DND-41 (cell line): ENCODE results near the gene SEC24A.

Source experiments
- EZH2 ChIP-seq: IDR thresholded peaks from 3 replicates; pipeline ENCODE4 v1.6.1; 2012; ENCODE audit warnings: borderline replicate concordance, low read depth, mild to moderate bottlenecking, moderate library complexity, low read length, inconsistent platforms; ENCODE audit not compliant: severe bottlenecking
- TF ChIP-seq, protein P1 (sequence below): IDR thresholded peaks from 2 replicates; pipeline ENCODE4 v1.5.1; 2012; ENCODE audit warnings: borderline replicate concordance, low read length, moderate library complexity, mild to moderate bottlenecking; ENCODE audit not compliant: poor library complexity, severe bottlenecking; ENCODE audit errors: extremely low read depth

DNA sequence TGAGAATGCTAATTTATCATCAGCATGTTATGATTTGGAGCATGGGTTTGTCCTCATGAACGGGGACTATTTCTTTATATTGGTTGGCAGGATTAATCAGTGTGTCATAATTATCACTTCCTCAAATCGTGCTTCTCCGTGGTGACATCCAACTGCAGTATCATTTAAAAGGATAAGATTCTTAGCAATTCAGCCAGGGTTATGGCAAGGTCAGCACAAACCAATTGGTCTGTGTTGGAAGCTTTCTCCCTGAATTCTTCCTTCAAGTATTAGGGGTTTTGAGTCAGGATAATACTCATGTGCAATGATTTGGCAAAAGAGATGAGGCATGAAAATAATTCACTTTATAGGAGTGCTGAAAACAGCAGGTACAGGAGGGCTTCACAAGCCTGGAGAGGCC, 84.2 kb downstream of the SEC24A start:
- TF ChIP-seq, protein P1, sequence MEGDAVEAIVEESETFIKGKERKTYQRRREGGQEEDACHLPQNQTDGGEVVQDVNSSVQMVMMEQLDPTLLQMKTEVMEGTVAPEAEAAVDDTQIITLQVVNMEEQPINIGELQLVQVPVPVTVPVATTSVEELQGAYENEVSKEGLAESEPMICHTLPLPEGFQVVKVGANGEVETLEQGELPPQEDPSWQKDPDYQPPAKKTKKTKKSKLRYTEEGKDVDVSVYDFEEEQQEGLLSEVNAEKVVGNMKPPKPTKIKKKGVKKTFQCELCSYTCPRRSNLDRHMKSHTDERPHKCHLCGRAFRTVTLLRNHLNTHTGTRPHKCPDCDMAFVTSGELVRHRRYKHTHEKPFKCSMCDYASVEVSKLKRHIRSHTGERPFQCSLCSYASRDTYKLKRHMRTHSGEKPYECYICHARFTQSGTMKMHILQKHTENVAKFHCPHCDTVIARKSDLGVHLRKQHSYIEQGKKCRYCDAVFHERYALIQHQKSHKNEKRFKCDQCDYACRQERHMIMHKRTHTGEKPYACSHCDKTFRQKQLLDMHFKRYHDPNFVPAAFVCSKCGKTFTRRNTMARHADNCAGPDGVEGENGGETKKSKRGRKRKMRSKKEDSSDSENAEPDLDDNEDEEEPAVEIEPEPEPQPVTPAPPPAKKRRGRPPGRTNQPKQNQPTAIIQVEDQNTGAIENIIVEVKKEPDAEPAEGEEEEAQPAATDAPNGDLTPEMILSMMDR: no peak
- TF ChIP-seq EZH2: no peak
